Measurements from ENCODE around the gene PCBP3.
"Not testable (repeated sequence)": the region's sequence is repeated elsewhere in the genome, so short reads cannot be mapped to it uniquely, and the experiment has no call there.

PCBP3 gene

GRCh38 chr21:45792682-45793383, 149.3 kb downstream of the PCBP3 start:
- DNase-seq, result no peak

- DNase-seq, result no peak
Measured at GRCh38 chr21:45794027-45794426, 150.5 kb downstream of the PCBP3 start.

- DNase-seq, result no peak
Measured at GRCh38 chr21:45796003-45796402, 152.5 kb downstream of the PCBP3 start.

GRCh38 chr21:45797338-45797737, 153.8 kb downstream of the PCBP3 start:
- no peak for DNase-seq

GRCh38 chr21:45799765-45800338, 156.3 kb downstream of the PCBP3 start:
- no peak for DNase-seq

- no peak for DNase-seq
Measured at GRCh38 chr21:45800339-45801080, 157.0 kb downstream of the PCBP3 start.

GRCh38 chr21:45801129-45801964, 157.8 kb downstream of the PCBP3 start:
- no peak for DNase-seq

GRCh38 chr21:45801989-45802388, 158.5 kb downstream of the PCBP3 start:
- DNase-seq, result no peak

GRCh38 chr21:45802425-45802824, 158.9 kb downstream of the PCBP3 start:
- DNase-seq, result no peak

GRCh38 chr21:45802956-45803617, 159.6 kb downstream of the PCBP3 start:
- DNase-seq, result no peak

GRCh38 chr21:45803618-45804340, 160.3 kb downstream of the PCBP3 start:
- DNase-seq, result no peak

- no peak for DNase-seq
Measured at GRCh38 chr21:45804809-45805313, 161.3 kb downstream of the PCBP3 start.

GRCh38 chr21:45805321-45805720, 161.8 kb downstream of the PCBP3 start:
- DNase-seq, result no peak

GRCh38 chr21:45806042-45806441, 162.5 kb downstream of the PCBP3 start:
- DNase-seq, result no peak

GRCh38 chr21:45808663-45809062, 165.1 kb downstream of the PCBP3 start:
- not testable (repeated sequence) for DNase-seq

- no peak for DNase-seq
Measured at GRCh38 chr21:45809421-45809820, 165.9 kb downstream of the PCBP3 start.

GRCh38 chr21:45811136-45811535, 167.6 kb downstream of the PCBP3 start:
- DNase-seq, result no peak

GRCh38 chr21:45814210-45814940, 170.8 kb downstream of the PCBP3 start:
- peak; percentile 62 for DNase-seq

- DNase-seq, result peak; percentile 45
Measured at GRCh38 chr21:45815781-45816180, 172.3 kb downstream of the PCBP3 start.

GRCh38 chr21:45816794-45817193, 173.3 kb downstream of the PCBP3 start:
- no peak for DNase-seq

- DNase-seq, result no peak
Measured at GRCh38 chr21:45817345-45817744, 173.8 kb downstream of the PCBP3 start.
